Stimulated activated CD8-positive, alpha-beta memory T cell treated with anti-CD3 and anti-CD28 coated beads, Interleukin-4, amount 100 ng/mL, for 48 hours (primary cell): ENCODE measurements around the gene SREBF2.
A peak's percentile ranks its signal among the peaks of the same experiment; 100 is the strongest.

Source experiments
- DNase-seq: peaks from one replicate; pipeline ENCODE4 v3.0.0-alpha.2; 2020

Gene SREBF2

GRCh38 chr22:41832553-41833368, at the start of gene SREBF2:
TSS of gene SREBF2 (plus strand) at chr22:41833105. CDS start at chr22:41833271, 166 bp downstream.
- DNase-seq = peak; percentile 99

- DNase-seq = no peak
Measured at GRCh38 chr22:41787331-41787730, 45.6 kb upstream of the SREBF2 start.

DNA sequence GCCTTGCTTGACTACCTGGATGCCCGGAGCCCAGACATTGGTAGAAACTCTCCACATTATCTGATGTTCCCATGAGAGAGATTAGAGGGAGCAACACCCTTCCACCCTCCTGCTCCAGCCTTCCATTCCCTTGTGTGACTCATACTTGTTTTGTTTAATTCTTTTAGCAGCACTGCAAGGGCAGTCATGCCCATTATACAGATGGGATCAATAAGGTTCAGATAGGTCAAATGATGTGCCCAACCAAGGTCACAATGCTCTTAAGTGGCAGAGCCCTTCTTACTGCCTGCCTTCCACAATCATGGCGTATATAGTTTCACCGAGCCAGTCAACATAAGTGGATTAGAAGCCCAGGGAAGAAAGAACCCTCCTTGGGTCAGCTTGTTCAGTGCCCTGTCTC, 39.0 kb upstream of the SREBF2 start:
- DNase-seq = no peak

DNA sequence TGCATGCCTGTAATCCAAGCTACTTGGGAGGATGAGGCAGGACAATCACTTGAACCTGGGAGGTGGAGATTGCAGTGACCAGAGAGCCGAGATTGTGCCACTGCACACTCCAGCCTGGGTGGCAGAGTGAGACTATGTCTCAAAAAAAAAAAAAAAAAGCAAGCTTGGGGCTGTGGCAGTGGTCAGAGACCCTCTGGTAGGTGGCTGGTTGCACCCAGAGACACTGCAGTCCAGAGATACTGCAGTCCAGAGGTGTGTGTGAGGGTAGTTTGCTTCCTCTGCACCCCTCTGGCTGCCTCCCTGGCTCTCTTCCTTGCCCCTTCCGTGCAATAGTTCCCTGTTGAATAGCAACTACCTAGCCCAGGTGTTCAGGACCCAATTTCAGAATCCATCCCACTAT, 34.2 kb upstream of the SREBF2 start:
- DNase-seq = no peak

GRCh38 chr22:41799486-41800347, 33.2 kb upstream of the SREBF2 start:
- peak; percentile 36 for DNase-seq

DNA sequence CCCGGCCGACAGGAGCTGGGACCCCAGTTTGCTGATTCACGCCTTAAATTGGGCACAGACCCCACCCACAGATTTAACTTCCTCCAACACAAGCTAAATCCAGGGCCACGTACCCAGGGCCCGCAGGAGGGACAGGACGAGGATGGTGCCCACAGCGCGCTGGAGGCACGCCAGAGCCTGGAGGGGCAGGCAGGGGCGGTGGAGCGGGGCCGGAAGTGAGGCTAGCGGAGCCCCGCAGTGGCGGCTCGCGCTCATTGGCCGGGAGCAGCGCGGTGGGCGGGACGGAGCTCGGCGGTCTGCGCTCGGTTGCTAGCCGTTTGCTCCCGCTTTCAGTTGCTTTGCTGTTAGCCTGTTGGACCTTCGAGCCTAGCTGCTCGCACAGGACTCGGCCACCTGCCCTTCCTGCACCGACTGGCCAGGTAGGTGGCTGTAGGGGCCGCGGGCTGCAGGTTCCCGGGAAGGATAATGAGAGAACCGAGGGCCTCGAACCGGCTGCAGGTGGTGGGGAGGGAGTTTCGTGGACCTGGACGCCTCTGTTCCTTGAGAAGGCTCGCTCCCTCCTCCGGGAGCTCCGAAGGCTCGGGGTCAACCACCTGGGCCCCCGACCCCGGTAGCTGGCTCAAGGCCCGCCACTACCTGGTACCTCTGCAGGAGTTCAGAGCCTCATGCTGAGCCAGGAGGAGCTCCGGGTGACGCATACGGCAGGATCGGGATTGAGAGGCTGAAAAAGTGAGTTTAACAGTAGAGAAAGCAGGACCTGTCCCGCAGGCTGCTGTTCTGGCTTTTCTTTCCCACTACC, 32.4 kb upstream of the SREBF2 start, which contains the start of gene CCDC134:
TSS of gene CCDC134 (plus strand) at position 332 of the 799 bp plus-strand sequence. CDS start 8,212 bp downstream, outside the sequence.
- peak; percentile 93 for DNase-seq

- no peak for DNase-seq
Measured at GRCh38 chr22:41801147-41801819, 31.6 kb upstream of the SREBF2 start.

DNA sequence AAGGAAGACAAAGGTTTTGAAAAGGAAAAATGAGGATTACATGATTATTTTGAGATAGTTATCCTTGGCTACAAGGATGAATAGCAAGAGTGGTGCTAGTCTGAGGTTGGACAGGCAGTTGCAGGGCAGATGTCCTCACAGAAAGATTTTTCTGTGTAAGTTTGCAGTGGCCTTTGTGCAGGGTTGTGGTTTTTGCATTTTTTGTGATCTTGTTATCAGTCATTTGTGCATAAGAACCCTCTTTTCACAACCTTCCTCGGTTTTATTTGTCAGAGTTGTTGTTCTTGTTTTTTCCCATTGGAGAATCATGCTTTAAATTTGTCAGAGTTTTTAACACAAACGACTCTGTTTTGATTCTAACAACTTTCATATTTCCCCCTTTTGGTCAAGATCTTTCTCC, 31.0 kb upstream of the SREBF2 start:
- no peak for DNase-seq

DNA sequence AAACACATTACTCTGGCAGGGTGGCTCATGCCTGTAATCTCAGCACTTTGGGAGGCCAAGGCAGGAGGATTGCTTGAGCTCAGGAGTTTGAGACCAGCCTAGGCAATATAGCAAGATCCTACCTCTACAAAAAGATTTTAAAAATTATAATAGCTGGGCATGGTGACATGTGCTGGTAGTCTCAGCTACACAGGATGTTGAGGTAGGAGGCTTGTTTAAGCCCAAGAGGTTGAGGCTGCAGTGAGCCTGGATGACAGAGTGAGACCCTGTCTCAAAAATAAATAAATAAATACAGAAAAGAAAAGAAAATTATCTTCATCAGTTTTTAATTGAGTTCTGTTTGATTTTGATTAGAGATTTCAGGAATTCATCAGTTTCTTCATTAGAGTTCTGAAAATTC, 27.3 kb upstream of the SREBF2 start:
- DNase-seq = no peak

DNA sequence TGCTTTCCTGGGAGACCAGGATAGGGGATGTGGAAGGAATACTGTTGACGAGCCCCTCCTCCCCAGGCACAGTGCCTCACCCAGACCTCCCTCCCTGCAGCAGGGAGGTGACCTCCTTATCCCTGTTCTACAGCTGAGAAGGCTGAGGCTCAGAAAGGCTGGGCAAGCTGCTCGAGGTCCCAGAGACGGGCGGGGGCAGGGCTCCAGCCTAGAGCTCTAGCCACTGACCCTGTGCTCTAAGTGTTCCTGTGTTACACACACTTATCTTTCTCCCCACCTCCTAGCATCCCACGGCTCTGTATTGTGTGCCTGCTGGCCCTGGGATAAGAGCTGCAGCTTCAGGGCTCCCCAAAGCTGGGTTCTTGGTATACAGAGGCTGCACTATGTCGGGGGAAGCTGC, 24.5 kb upstream of the SREBF2 start:
- no peak for DNase-seq

GRCh38 chr22:41810022-41810421, 22.9 kb upstream of the SREBF2 start:
- DNase-seq = no peak

GRCh38 chr22:41812805-41813545, 19.9 kb upstream of the SREBF2 start:
- no peak for DNase-seq

GRCh38 chr22:41813726-41814410, 19.0 kb upstream of the SREBF2 start:
- no peak for DNase-seq

- DNase-seq = no peak
Measured at GRCh38 chr22:41815716-41816115, 17.2 kb upstream of the SREBF2 start.

DNA sequence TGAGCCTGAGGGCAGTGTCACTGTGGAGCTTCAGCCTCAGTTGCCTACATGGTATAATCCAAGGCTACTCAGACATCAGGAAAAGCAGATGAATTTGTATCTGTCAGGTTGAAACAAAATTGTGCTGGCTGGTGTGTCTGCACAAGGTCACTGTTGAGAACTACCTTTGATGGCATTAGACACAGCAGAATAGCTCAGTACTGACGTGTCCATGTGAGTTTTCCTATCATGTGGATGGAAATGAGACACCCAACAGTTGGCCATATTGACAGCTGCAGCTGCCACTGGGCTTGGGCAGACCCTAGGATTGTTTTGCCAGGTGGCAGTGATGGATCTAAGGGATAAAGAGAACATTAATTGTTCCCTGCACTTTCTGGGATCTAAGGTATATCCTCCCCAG, 16.7 kb upstream of the SREBF2 start:
- DNase-seq = no peak

- DNase-seq = no peak
Measured at GRCh38 chr22:41816871-41817270, 16.0 kb upstream of the SREBF2 start.

- no peak for DNase-seq
Measured at GRCh38 chr22:41818011-41818410, 14.9 kb upstream of the SREBF2 start.

- no peak for DNase-seq
Measured at GRCh38 chr22:41818596-41818995, 14.3 kb upstream of the SREBF2 start.

DNA sequence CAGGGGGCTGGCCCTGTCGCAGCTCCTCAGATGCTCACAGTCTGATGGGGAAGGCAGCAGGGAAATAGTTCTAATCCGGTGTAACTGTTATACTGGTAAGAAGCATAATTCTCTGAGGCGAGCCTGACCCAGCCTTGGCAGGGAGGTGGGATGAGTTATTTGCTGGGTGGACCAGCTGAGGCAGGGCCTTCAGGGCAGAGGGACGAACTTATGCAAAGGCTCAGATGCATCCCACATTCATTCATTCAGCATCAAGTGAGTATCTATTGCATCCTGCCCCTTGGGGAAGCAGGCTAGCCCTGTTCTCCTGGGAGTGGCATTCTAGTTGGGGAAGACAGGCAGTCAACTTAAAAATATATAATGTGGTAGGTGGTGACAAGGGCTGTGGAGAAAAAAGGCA, 13.6 kb upstream of the SREBF2 start:
- no peak for DNase-seq

- DNase-seq = no peak
Measured at GRCh38 chr22:41820447-41820846, 12.5 kb upstream of the SREBF2 start.
